ENCODE data around the gene ELMO1. TPM values are rescaled to one million over a fixed set of nuclear protein-coding genes. Genes with fewer than 3 reads are reported as not detected.

The ELMO1 gene
- total RNA-seq, 6 donors from 2014 or later = 51.4 to 204 (median 73.7) TPM

DNA sequence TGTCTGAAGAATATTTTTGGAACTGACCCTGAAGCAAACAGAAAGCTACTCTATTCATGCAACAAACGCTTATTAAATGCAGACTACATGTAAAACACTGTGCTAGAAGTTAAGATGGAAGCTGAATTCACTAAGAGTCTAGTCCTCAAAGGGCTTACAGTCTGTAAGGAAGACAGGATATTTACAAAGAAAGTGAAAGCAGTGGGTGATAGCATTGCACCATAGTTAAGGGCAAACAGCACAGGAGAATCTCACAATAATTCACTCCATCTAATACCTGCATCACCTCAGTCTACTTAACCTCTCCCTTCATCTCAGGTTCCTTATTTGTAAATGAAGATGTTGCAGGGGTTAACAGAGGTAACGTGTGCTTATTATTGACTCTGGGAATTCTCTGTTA, 364.4 kb downstream of the ELMO1 start:
- DNase-seq (no peak), ATAC-seq (ENCODE audit: low FRiP score in 2 of 2) (peak in 1 of 2 donors; percentile 16)
- WGBS, 2 donors = 89 to 90% methylated on average over 2 of the region's 2 CpGs
- Histone ChIP-seq H3K4me3 (no peak overlapping the region), H3K9me3 (no peaks in the 10 kb centered on the region), H3K36me3 (no peaks in the 10 kb centered on the region), H3K4me1 (peaks cover 0 to 9% (median 4%) of the 10 kb centered on the region in 4 donors), H3K27me3 (no peaks in the 10 kb centered on the region), H3K27ac (peak overlapping the region in 2 of 4 donors; percentile 1 to 66)
- TF ChIP-seq EP300 (IDR thresholded peaks at IDR 0.05) (no peak), POLR2A (IDR thresholded peaks at IDR 0.05) (no peak), POLR2AphosphoS5 (IDR thresholded peaks at IDR 0.05) (no peak)
- TF ChIP-seq, protein P1, sequence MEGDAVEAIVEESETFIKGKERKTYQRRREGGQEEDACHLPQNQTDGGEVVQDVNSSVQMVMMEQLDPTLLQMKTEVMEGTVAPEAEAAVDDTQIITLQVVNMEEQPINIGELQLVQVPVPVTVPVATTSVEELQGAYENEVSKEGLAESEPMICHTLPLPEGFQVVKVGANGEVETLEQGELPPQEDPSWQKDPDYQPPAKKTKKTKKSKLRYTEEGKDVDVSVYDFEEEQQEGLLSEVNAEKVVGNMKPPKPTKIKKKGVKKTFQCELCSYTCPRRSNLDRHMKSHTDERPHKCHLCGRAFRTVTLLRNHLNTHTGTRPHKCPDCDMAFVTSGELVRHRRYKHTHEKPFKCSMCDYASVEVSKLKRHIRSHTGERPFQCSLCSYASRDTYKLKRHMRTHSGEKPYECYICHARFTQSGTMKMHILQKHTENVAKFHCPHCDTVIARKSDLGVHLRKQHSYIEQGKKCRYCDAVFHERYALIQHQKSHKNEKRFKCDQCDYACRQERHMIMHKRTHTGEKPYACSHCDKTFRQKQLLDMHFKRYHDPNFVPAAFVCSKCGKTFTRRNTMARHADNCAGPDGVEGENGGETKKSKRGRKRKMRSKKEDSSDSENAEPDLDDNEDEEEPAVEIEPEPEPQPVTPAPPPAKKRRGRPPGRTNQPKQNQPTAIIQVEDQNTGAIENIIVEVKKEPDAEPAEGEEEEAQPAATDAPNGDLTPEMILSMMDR (IDR thresholded peaks at IDR 0.05) = no peak

DNA sequence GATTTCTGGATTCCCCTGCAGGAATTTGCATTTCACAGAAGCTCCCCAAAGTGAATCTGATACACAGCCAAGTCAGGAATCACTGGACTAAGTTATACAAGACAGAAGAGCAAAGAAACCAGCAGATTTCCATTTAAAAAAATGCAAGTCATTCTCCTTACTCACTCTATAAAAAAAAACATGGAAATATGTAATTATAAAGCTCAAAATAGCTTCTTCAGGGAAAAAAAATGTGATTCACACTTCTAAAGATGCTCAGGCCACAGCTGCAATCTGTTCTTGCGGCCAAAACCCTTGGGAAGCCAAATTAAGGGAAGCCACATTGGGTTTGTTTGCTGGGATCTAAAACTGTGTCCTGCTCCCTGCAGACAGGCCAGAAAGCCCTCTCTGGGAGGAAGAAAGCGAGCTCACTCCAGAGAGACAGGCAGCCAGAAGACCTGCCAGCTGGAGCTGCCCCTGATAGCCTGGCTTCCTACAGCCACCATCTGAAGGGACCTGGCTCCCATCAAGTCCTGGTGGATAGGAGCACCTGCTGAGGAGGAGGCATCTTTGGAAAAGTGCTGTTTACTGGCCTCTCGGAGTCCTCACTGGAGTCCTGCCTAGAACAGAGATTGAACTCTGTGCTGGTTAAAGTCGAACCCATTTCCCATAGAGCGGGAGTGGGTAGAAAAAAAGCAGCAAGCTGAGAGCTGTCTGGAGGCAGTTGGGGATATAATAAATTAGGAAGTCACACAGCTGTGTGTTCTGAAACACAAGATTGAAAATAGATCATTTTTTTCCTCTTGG, 365.2 kb downstream of the ELMO1 start:
- H3K27me3 ChIP-seq = no peaks in the 10 kb centered on the region
- peaks cover 0 to 9% (median 4%) of the 10 kb centered on the region in 4 donors for H3K4me1 ChIP-seq
- peak overlapping the region; percentile 1 to 66 (median 32) for H3K27ac ChIP-seq
- 81 to 86% methylated on average over 4 to 5 of the region's 5 CpGs for WGBS, 2 donors
- no peaks in the 10 kb centered on the region for H3K9me3 ChIP-seq
- no peaks in the 10 kb centered on the region for H3K36me3 ChIP-seq
- DNase-seq = no peak
- TF ChIP-seq EP300 (IDR thresholded peaks at IDR 0.05) (no peak), POLR2AphosphoS5 (IDR thresholded peaks at IDR 0.05) (no peak), POLR2A (IDR thresholded peaks at IDR 0.05) (no peak)
- TF ChIP-seq, protein P1 (IDR thresholded peaks at IDR 0.05) = no peak
- ATAC-seq (ENCODE audit: low FRiP score in 2 of 2) = peak; percentile 57 to 81
- no peak overlapping the region for H3K4me3 ChIP-seq

DNA sequence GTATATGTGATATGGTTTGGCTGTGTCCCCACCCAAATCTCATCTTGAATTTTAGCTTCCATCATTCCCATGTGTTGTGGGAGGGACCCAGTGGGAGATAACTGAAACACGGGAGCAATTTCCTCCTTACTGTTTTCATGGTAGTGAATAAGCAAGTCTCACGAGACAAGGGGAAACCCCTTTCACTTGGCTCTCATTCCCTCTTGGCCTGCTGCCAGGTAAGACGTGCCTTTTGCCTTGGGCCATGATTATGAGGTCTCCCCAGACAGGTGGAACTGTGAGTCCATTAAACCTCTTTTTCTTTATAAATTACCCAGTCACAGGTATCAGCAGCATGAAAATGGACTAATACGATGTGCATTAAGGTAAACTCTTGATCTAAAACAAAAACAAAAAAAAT, 367.2 kb downstream of the ELMO1 start:
- H3K4me3 ChIP-seq = no peak overlapping the region

DNA sequence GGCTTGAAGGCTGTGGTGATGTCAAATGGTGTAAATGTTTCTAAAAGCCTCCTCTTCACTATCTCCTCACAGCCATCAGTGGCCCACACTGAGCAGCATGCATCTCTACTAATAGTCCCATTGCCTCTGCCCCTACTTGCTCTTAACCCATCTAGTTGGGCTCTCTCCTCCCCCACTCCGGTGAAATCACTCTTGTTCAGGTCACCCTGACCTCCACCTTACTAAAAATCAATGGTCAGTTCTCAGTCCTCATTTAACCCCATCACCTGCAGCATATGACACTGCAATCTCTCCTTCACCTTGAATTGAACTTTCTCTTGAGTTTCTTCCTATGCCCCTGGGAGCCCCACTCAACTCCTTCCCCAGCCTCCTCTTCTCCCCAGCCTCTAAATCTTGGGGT, 369.2 kb downstream of the ELMO1 start:
- peaks cover 0 to 9% (median 4%) of the 10 kb centered on the region in 4 donors for H3K4me1 ChIP-seq

More for the DNA sequence above, 367.2 kb downstream of the ELMO1 start:
- peak in 1 of 2 donors; percentile 30 for DNase-seq
- TF ChIP-seq, protein P1 (IDR thresholded peaks at IDR 0.05) = no peak
- TF ChIP-seq POLR2A (IDR thresholded peaks at IDR 0.05) = no peak
- TF ChIP-seq POLR2AphosphoS5 (IDR thresholded peaks at IDR 0.05) = no peak
- no peak for TF ChIP-seq EP300 (IDR thresholded peaks at IDR 0.05)
- no peaks in the 10 kb centered on the region for H3K9me3 ChIP-seq
- ATAC-seq (ENCODE audit: low FRiP score in 2 of 2) = no peak
- no peaks in the 10 kb centered on the region for H3K36me3 ChIP-seq
- H3K27me3 ChIP-seq = no peaks in the 10 kb centered on the region
- WGBS, 2 donors = 24% methylated on average over 4 of the region's 4 CpGs
- no peak overlapping the region for H3K27ac ChIP-seq
- peaks cover 0 to 9% (median 4%) of the 10 kb centered on the region in 4 donors for H3K4me1 ChIP-seq

More for the DNA sequence above, 369.2 kb downstream of the ELMO1 start:
- Histone ChIP-seq H3K9me3 (no peaks in the 10 kb centered on the region), H3K27me3 (no peaks in the 10 kb centered on the region), H3K4me3 (no peak overlapping the region), H3K36me3 (no peaks in the 10 kb centered on the region), H3K27ac (no peak overlapping the region)
- no peak for DNase-seq
- 94 to 96% methylated on average over 1 of the region's 1 CpG for WGBS, 2 donors
- no peak for ATAC-seq (ENCODE audit: low FRiP score in 2 of 2)
- no peak for TF ChIP-seq EP300 (IDR thresholded peaks at IDR 0.05)
- TF ChIP-seq, protein P1 (IDR thresholded peaks at IDR 0.05) = no peak
